ENCODE results near the gene MUL1. TPM values are rescaled to one million over a fixed set of nuclear protein-coding genes. Genes with fewer than 3 reads are reported as not detected.

The MUL1 gene
- total and polyA plus RNA-seq, 9 of the 15 experiments (the other 6 are each of a cell fraction or from before 2014, with no cell fraction given), result 10.4 to 32.9 (median 19.3) TPM

DNA sequence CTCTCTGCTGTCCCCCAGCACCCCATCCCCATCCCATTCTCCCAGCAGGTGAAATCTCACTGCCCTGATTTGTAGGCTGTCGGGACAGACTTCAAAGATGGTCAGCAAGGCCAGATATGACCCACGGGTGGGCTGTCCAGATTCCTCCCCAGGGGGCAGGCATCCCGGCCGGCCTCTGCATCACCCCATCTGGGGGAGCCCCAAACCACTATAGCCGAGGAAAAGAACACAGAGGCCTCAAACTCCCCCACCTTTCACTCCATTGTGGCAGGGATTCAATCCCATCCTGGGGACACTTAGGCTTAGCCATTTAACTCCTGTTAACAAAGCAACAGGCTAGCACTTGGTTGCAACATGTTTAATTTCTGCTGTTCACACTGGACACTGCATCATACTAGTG, 8.8 kb downstream of the MUL1 start:
- CTCF ChIA-PET (ENCODE audit: low intra/inter-chr PET ratio), result no interaction called here
- no peak overlapping the region for H3K9ac ChIP-seq (ENCODE audit: insufficient read depth in 1 of 2, low read depth in 2 of 2, low read length in 2 of 2)
- H3K4me1 ChIP-seq (replicated peaks in 1 of 2; ENCODE audit: control insufficient read depth in 2 of 2, insufficient read depth in 2 of 2, low read length in 2 of 2), result peaks cover 0 to 3% of the 10 kb centered on the region in 2 experiments; a peak in 2 of 5 replicates
- no peak overlapping the region for H3K4me2 ChIP-seq (ENCODE audit: insufficient read depth, low read length)
- no peaks in the 10 kb centered on the region for H3K27me3 ChIP-seq (ENCODE audit: control insufficient read depth in 2 of 2, insufficient read depth in 2 of 2, low read length in 2 of 2)
- peaks cover 6% of the 10 kb centered on the region; the same call in 1 of the 3 replicates for H3K79me2 ChIP-seq (ENCODE audit: control insufficient read depth, insufficient read depth, low read length)
- ATAC-seq (no peak), DNase-seq (ENCODE audit: extremely low read depth in 1 of 4, low spot score in 3 of 4) (peak in 1 of 4 experiments; percentile 8), FAIRE-seq (no peak)
- H3K9me1 ChIP-seq (ENCODE audit: control insufficient read depth, insufficient read depth, low read length), result no peaks in the 10 kb centered on the region
- in situ Hi-C loops (cut with MboI) (loop anchor here (5.0 to 10.0 kb wide), 2 partner anchors 284 to 572 kb away; no protein-coding TSS in a partner anchor), intact Hi-C loops (cut with micrococcal nuclease) (no loop called here)
- 90% methylated on average over 5 of the region's 5 CpGs for WGBS (ENCODE audit: insufficient coverage, low coverage, missing lambda C conversion rate)
- H2AFZ ChIP-seq (ENCODE audit: low read depth, low read length), result no peak overlapping the region
- H3K4me3 ChIP-seq, result no peak overlapping the region
- POLR2A ChIA-PET, result interaction anchor here (0.6 to 0.9 kb wide), 2 partner anchors 296 to 333 kb away, joined by 3 to 5 read pairs; no protein-coding TSS in a partner anchor
- no peak for TF ChIP-seq ZNF274 (IDR thresholded peaks at IDR 0.05; ENCODE audit: borderline replicate concordance, low read depth, low read length)
- no peak for TF ChIP-seq ERF (CRISPR knock-in tag; IDR thresholded peaks at IDR 0.05)
- TF ChIP-seq RUNX1 (IDR thresholded peaks at IDR 0.05; ENCODE audit: low read depth), result no peak
- TF ChIP-seq, protein P1, sequence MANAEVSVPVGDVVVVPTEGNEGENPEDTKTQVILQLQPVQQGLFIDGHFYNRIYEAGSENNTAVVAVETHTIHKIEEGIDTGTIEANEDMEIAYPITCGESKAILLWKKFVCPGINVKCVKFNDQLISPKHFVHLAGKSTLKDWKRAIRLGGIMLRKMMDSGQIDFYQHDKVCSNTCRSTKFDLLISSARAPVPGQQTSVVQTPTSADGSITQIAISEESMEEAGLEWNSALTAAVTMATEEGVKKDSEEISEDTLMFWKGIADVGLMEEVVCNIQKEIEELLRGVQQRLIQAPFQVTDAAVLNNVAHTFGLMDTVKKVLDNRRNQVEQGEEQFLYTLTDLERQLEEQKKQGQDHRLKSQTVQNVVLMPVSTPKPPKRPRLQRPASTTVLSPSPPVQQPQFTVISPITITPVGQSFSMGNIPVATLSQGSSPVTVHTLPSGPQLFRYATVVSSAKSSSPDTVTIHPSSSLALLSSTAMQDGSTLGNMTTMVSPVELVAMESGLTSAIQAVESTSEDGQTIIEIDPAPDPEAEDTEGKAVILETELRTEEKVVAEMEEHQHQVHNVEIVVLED (CRISPR knock-in tag; IDR thresholded peaks at IDR 0.05), result no peak
- TF ChIP-seq, protein P2, sequence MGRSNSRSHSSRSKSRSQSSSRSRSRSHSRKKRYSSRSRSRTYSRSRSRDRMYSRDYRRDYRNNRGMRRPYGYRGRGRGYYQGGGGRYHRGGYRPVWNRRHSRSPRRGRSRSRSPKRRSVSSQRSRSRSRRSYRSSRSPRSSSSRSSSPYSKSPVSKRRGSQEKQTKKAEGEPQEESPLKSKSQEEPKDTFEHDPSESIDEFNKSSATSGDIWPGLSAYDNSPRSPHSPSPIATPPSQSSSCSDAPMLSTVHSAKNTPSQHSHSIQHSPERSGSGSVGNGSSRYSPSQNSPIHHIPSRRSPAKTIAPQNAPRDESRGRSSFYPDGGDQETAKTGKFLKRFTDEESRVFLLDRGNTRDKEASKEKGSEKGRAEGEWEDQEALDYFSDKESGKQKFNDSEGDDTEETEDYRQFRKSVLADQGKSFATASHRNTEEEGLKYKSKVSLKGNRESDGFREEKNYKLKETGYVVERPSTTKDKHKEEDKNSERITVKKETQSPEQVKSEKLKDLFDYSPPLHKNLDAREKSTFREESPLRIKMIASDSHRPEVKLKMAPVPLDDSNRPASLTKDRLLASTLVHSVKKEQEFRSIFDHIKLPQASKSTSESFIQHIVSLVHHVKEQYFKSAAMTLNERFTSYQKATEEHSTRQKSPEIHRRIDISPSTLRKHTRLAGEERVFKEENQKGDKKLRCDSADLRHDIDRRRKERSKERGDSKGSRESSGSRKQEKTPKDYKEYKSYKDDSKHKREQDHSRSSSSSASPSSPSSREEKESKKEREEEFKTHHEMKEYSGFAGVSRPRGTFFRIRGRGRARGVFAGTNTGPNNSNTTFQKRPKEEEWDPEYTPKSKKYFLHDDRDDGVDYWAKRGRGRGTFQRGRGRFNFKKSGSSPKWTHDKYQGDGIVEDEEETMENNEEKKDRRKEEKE (IDR thresholded peaks at IDR 0.05; ENCODE audit: borderline replicate concordance in 1 of 2, control insufficient read depth in 1 of 2, low read depth in 2 of 2, low read length in 1 of 2), result no peak
- no peak for TF ChIP-seq FOXJ2 (tag; IDR thresholded peaks at IDR 0.05)
- no peak for TF ChIP-seq FOXK1 (CRISPR knock-in tag; IDR thresholded peaks at IDR 0.05; ENCODE audit: borderline replicate concordance)
- TF ChIP-seq PYGO2 (tag; IDR thresholded peaks at IDR 0.05), result no peak
- TF ChIP-seq ASH1L (IDR thresholded peaks at IDR 0.05; ENCODE audit: borderline replicate concordance, low read depth, partially characterized antibody), result no peak
- TF ChIP-seq, protein P3, sequence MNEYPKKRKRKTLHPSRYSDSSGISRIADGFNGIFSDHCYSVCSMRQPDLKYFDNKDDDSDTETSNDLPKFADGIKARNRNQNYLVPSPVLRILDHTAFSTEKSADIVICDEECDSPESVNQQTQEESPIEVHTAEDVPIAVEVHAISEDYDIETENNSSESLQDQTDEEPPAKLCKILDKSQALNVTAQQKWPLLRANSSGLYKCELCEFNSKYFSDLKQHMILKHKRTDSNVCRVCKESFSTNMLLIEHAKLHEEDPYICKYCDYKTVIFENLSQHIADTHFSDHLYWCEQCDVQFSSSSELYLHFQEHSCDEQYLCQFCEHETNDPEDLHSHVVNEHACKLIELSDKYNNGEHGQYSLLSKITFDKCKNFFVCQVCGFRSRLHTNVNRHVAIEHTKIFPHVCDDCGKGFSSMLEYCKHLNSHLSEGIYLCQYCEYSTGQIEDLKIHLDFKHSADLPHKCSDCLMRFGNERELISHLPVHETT (CRISPR knock-in tag; conservative IDR thresholded peaks at IDR 0.05 in 1 of 2, IDR thresholded peaks at IDR 0.05 in 1 of 2), result no peak
- TF ChIP-seq POLR3G (IDR thresholded peaks at IDR 0.05; ENCODE audit: extremely low read depth, insufficient read length, insufficient replicate concordance), result no peak
- TF ChIP-seq ETS2 (tag; IDR thresholded peaks at IDR 0.05; ENCODE audit: borderline replicate concordance, poor library complexity, severe bottlenecking), result no peak
- no peak for TF ChIP-seq EGR1 (conservative IDR thresholded peaks at IDR 0.05)
- H4K20me1 ChIP-seq (replicated peaks; ENCODE audit: control insufficient read depth, insufficient read depth, low read length), result peaks cover 4% of the 10 kb centered on the region; the same call in 1 of the 2 replicates
- no peak overlapping the region for H3K27ac ChIP-seq (ENCODE audit: extremely low read depth, low read depth, low read length)
- H3K36me3 ChIP-seq (ENCODE audit: control insufficient read depth, insufficient read depth, low read length), result peaks cover 54% of the 10 kb centered on the region
- BruUV-seq (replicated peaks), result no TSS peak
- H3K9me3 ChIP-seq (replicated peaks; ENCODE audit: control insufficient read depth, insufficient read depth, low read depth, low read length), result no peaks in the 10 kb centered on the region
